ENCODE data around the gene ACTL8.
A peak's percentile ranks its signal among the peaks of the same experiment; 100 is the strongest.

The ACTL8 gene

GRCh38 chr1:17844185-17844826 is 89.2 kb downstream of the ACTL8 start:
- DNase-seq, result no peak

DNA sequence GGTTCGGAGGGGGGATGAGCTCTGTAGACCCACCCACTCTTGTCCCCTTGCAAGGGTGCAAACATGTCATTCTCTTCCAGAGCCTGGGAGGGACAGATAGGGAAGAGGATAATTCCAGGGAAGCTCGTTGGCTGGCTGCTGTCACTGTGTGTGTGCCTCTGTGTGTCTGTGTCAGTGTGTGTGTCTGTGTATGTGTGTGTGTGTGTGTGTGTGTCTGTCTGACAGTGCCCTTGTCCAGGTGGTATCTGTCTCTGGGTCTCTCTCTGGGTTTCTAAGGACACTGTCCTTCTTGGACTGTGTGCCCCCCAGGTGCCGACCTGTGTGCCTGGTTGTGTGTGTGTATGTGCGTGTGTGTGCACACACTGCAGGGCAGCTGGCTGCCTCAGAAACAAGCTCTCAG is 90.5 kb downstream of the ACTL8 start:
- DNase-seq, result no peak

- DNase-seq, result no peak
Measured at GRCh38 chr1:17846341-17846740, 91.2 kb downstream of the ACTL8 start.

DNA sequence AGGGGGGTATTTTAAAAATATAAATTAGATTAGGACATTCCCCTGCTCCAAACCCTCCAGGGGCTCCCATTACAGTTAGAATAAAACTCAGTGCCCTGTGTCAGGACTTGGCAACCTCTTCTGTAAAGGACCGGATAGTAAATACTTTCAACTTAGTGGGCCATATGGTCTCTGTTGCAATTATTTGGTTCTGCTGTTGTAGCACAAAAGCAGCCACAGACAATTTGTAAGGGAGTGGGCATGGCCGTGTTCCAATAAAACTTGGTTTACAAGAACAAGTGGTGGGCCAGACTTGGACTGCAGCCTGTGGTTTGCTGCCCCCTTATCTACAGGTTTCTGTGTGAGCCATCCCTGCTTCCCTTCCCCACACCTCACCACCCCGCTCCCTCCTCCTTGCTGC is 92.0 kb downstream of the ACTL8 start:
- no peak for DNase-seq

GRCh38 chr1:17849216-17849615 is 94.1 kb downstream of the ACTL8 start:
- no peak for DNase-seq

- no peak for DNase-seq
Measured at GRCh38 chr1:17851056-17851455, 95.9 kb downstream of the ACTL8 start.

DNA sequence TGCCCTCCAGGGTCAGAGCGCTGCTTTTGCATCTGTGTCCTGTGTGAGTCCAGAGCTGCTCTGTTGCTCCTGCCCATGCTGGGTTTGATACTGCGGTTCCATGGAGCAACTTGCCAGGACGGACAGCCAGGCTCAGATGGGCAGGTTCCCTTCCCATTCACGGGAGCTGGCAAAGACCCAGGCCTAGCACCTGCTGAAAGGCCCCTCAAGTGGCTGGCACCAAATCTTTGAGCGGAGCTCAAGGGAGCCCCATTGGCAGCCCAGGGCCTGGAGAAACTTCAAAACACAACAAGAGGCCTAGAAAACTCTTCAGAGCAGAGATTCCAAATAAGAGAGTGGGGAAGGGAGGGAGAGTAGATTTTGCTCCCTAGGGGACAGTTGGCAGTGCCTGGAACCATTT is 97.2 kb downstream of the ACTL8 start:
- no peak for DNase-seq

DNA sequence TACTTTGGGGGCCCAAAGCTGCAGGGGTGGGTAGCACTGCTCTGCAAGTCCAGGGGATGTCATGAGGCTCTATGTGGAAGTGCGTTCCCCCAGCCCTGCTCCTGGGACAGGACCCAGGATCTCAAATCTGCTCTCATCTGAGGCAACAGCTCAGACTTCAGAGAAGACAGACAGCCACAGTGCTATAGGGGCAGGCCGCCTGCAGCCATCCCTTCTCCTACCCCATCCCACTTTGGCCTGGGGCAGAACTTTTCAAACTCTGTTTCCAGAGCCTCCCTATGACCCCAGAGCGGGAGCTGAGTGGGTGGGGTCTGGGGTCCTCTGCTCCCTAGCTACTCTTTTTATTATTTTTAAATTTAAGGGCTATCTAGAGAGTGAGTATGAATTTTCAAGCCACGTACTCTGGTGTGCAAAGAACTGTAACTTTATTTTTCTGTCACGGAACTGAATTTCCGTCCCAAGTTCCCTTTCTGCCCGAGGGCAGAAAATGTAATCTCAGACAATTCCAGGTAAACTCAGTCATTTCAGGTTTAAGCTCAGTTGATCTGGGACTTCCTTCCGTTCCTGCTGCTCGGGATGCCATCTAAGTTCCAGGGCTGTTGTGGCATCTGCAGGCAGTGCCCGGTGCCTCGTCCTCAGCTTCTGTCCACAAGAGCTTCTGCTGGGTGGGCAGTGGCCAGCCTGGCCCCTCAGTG is 98.3 kb downstream of the ACTL8 start:
- DNase-seq, result no peak

DNA sequence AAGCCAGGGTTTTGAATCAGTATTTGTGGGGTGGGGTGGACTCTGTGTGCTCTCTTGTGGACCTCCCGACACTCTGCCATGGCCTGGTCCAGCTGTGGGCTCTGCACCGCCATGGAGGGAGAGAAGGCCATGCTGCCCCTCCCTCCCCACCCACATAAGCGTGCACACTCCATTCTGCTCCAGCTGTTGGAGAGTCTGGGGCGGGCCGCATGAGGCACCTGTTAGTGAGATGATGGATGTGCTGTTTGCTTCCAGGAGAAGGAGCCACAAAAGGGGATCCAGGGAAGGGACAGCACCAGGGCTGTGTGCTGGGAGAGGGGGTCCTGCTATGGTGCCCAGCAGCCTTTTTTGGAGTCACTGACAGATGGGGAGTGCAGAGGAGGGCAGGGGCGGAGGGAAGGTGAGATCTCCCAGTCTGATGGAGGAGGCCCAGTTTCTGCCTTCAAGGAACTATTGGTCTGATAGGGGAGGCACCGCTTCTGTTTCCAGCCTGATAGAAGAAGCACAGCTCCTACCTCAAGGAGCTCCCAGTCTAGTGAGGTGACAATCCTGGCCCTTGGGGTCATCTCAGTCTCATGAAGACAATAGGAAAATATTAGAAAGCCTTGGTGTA is 101.5 kb downstream of the ACTL8 start:
- no peak for DNase-seq

- no peak for DNase-seq
Measured at GRCh38 chr1:17857109-17857499, 102.0 kb downstream of the ACTL8 start.

- DNase-seq, result no peak
Measured at GRCh38 chr1:17857996-17858395, 102.9 kb downstream of the ACTL8 start.

DNA sequence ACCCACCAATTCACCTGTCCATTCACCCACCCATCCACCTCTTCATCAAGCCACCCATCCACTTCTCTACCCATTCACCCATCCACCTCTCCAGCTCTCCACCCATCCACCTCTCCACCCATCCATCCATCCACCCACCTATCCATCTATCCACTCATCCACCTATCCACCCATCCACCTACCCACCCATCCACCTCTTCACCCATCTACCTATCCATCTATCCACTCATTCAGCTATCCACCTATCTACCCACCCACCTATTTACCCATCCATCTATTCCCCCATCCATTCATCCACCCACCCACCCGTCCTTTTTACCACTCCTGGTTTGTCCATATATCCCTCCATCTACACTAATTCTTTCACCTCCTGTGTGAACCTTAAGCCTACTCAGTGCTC is 105.7 kb downstream of the ACTL8 start:
- no peak for DNase-seq

GRCh38 chr1:17861685-17862084 is 106.6 kb downstream of the ACTL8 start:
- no peak for DNase-seq

DNA sequence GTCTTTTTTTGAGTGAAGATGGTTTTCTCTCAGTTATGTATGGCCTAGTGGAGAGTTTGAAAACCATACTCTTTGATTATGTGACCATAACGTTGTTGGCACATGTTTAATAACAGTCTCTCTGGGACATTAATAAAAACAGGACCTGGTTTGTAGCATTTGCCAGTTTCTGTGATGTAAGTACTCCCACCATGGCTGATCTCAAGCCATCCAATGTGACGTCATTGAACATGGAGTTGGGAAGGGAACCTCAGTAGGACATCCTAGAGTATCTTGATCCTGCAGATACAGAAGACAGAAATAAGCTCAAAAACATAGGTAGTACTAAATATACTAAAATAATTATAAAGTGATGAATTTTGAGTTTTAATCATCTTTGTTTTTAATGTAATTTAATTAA is 107.0 kb downstream of the ACTL8 start:
- DNase-seq, result no peak

- peak in 1 of 51 donors; percentile 5 for DNase-seq
Measured at GRCh38 chr1:17865912-17866739, 111.0 kb downstream of the ACTL8 start.

- DNase-seq, result no peak
Measured at GRCh38 chr1:17866740-17867029, 111.6 kb downstream of the ACTL8 start.

DNA sequence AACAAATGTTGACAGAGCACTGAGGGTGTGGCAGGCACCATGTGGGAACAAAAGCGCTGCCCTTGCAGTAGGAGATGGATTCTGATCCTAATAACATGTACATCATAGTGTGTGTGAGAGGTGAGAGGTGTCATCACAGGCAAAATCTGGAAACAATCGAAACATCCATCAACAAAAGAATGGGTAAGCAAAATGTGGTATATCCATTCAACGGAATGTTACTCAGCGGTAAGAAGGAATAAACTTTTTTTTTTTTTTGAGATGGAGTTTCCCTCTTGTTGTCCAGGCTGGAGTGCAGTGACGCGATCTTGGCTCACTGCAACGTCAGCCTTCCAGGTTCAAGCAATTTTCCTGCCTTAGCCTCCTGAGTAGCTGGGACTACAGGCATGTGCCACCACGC is 112.3 kb downstream of the ACTL8 start:
- no peak for DNase-seq

DNA sequence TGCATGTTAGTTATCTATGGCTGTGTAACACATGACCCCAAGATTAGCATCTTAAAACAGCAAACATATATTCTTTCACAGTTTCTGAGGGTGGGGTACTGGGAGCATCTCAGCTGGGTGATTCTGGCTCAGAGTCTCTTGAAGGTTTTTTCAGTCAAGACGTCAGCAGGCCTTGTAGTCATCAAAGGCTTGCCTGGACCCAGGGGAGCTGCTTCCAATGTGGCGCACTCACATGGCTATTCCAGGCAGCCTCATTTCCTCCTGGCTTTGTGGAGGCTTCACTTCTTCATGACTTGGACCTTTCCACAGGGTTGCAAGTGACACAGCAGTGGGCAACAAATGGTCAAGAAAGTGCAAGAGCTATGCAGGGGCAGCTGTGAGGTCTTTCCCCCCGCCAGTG is 114.7 kb downstream of the ACTL8 start:
- DNase-seq, result no peak

DNA sequence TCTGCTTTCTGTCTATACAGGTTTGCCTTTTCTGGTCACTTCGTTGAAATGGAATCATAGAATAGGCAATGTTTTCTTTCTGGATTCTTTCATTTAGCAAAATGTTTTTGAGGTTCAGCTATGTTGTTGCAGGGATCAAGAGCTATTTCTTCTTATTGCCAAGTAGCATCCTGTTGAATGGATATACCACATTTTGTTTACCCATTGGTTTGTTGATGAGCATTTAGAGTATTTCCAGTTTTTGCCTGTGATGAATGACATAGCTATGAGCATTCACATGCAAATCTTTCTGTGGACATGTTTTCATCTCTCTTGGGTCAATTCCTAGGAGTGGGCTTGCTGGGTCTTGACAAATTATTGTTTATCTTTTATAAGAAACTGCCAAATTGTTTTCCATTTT is 115.5 kb downstream of the ACTL8 start:
- DNase-seq, result no peak

DNA sequence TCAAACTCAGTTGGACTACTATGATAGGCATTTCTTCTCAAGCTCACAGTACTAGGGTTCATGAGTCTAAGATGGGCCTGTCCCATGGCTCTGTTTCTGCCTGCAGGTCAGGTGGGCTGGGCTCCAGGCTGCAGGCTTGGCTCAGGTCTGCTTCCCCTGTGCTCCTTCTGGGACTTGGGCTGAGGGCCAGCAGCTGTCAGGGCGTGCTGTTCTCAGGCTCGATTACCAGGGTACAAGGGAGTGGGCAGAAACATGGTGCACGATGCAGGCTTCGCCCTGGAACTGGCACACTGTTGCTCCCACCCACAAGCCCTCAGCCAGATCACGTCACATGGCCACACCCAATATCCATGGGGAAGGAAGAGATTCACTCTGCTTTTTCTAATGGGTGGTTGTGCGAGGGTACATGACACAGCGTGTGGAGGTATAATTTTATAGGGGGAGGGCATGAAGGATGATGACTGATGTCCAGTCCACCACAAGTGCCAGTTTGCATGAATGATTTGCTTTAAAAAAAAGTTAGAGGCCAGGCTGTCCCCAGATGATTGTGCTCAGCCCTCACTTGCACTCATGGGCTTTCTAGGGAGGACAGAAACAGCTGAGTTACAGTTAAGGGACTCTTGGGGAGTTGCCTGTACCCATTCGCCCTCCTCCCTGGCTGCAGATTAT is 118.0 kb downstream of the ACTL8 start:
- no peak for DNase-seq

DNA sequence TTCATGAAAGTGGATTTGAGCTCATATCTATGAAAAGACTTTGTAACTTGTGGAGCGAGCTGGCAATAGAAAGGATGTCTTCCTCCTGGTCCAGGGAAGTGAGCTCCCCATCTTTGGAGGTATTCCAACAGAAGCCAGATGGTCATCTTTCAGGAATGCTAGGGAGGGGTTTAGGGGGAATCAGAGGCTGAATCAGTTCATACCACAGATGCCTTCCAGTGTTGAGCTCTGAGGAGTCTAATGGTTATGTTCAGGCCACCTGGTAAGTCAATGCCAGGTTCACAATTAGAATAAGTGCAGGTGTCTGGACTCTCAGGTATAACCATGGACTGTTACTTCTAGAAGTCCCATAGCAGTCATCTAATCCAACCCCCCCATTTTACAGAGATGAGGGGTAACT is 119.1 kb downstream of the ACTL8 start:
- no peak for DNase-seq

DNA sequence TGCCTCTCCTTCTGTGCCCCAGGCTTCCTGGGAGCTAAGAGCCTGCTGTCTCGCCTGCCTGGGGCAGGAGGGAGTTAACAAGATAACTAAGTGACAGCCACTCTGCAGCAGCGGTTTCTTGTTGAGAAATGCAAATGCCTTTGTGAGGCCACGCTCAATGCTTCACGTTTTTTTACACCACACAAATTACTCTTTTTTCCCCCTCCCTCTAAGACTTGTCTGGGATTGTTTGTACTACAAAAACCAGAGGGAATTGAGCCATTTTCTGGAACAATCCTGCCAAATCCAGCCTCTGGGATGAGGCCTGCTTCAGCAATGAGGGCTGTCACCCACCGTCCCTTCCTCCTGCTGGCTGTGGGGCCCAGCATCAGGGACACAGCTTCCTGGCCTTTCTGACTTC is 119.6 kb downstream of the ACTL8 start:
- DNase-seq, result no peak

Data from hypothalamus (tissue), 51 donors.